GM12878 (cell line): ENCODE results near the gene ACHE. TPM values are rescaled to one million over a fixed set of nuclear protein-coding genes. Genes with fewer than 3 reads are reported as not detected.

Experiments
- ATAC-seq: fragments of 200-7000 bp; cut with Tn5 transposase; 3 replicates; pipeline ENCODE4 v1.9.1; 2020; ENCODE audit warnings: mild to moderate bottlenecking, moderate library complexity
- BruUV-seq: library from RNA; stranded (reverse); fragments of 400-500 nt; replicated peaks from 2 replicates; lab custom pipeline; 2021; lab: Mats Ljungman, UMichigan
- CTCF ChIA-PET: fragments of 300-600 bp; sonication (Branson Sonifier 250); formaldehyde crosslinking; extraction: SDS; loops from one replicate; lab custom pipeline; 2021; ENCODE audit warnings: inconsistent platforms; lab: Yijun Ruan, JAX
- POLR2A ChIA-PET: fragments of 350-600 bp; formaldehyde crosslinking; extraction: SDS; loops from one replicate; lab custom pipeline; 2021; ENCODE audit warnings: inconsistent platforms; lab: Charles Lee
- RAD21 ChIA-PET: fragments of 300-600 bp; sonication (Branson Sonifier 250); formaldehyde crosslinking; loops from one replicate; lab custom pipeline; 2023; ENCODE audit warnings: antibody characterized with exemption; ENCODE audit not compliant: unreplicated experiment; lab: Charles Lee
- SMC1A ChIA-PET: fragments of 300-600 bp; sonication (Branson Sonifier 250); formaldehyde crosslinking; loops from one replicate; lab custom pipeline; 2023; ENCODE audit not compliant: unreplicated experiment, uncharacterized antibody; lab: Charles Lee
- DNase-seq: peaks from one replicate; pipeline ENCODE4 v3.0.0-alpha.2; 2011; ENCODE audit warnings: low read depth, low spot score
- FAIRE-seq: peaks from 3 replicates; lab custom pipeline; 2011; peaks lifted over from hg19 to GRCh38; lab: Jason Lieb, UNC
- H2AFZ ChIP-seq: 2 replicates; pipeline ENCODE4 v1.6.0; 2011; ENCODE audit warnings: low read depth, low read length, control low read depth; ENCODE audit not compliant: control insufficient read depth
- H3K27ac ChIP-seq: 2 replicates; pipeline ENCODE4 v1.5.1; 2011; ENCODE audit warnings: control low read depth; ENCODE audit not compliant: control insufficient read depth, insufficient read depth
- H3K27me3 ChIP-seq, 2 experiments: replicated peaks in 1 of 2; 2 replicates each; pipeline versions ENCODE4 v1.6.0 to v1.6.1; 2011; ENCODE audit warnings: low read length in 1 of 2; ENCODE audit not compliant: control insufficient read depth in 2 of 2, insufficient read depth in 2 of 2
- H3K36me3 ChIP-seq, 2 experiments: 2 replicates each; pipeline ENCODE4 v1.5.1; 2011; ENCODE audit warnings: low read length in 1 of 2; ENCODE audit not compliant: control insufficient read depth in 2 of 2, insufficient read depth in 2 of 2
- H3K4me1 ChIP-seq: 2 replicates; pipeline ENCODE4 v1.6.1; 2011; ENCODE audit warnings: mild to moderate bottlenecking, low read length, moderate library complexity, mixed read lengths; ENCODE audit not compliant: control insufficient read depth, insufficient read depth
- H3K4me2 ChIP-seq: 2 replicates; pipeline ENCODE4 v1.6.0; 2011; ENCODE audit warnings: control low read depth; ENCODE audit not compliant: control insufficient read depth, insufficient read depth
- H3K4me3 ChIP-seq: fragments of 200-600 bp; sonication (generic); 2 replicates; pipeline ENCODE4 v1.5.1; 2016
- H3K79me2 ChIP-seq: 2 replicates; pipeline ENCODE4 v1.6.0; 2011; ENCODE audit warnings: low read length; ENCODE audit not compliant: control insufficient read depth, insufficient read depth
- H3K9ac ChIP-seq: 2 replicates; pipeline ENCODE4 v1.8.0; 2011; ENCODE audit warnings: low read length, control low read depth, mixed read lengths; ENCODE audit not compliant: control insufficient read depth, insufficient read depth
- H3K9me3 ChIP-seq: replicated peaks from 3 replicates; pipeline ENCODE4 v1.5.1; 2011; ENCODE audit warnings: mild to moderate bottlenecking, low read length; ENCODE audit not compliant: control insufficient read depth, insufficient read depth
- H4K20me1 ChIP-seq: 2 replicates; pipeline ENCODE4 v1.6.0; 2011; ENCODE audit not compliant: control insufficient read depth, insufficient read depth
- BMI1 ChIP-seq: fragments of 450-650 bp; IDR thresholded peaks from 2 replicates; pipeline ENCODE4 v1.6.1; 2016; ENCODE audit warnings: mild to moderate bottlenecking, moderate library complexity, borderline replicate concordance
- BRCA1 ChIP-seq: IDR thresholded peaks from 2 replicates; pipeline ENCODE4 v1.6.1; 2011; ENCODE audit warnings: low read depth, low read length, improper control_type of control experiment
- CREM ChIP-seq: IDR thresholded peaks from 2 replicates; pipeline ENCODE4 v1.6.1; 2014; ENCODE audit warnings: antibody characterized with exemption, low read depth
- NBN ChIP-seq: fragments of 450-650 bp; IDR thresholded peaks from 2 replicates; pipeline ENCODE4 v1.6.1; 2016
- RAD21 ChIP-seq: IDR thresholded peaks from 2 replicates; pipeline ENCODE4 v1.6.1; 2011; ENCODE audit warnings: mild to moderate bottlenecking, low read depth, low read length, moderate library complexity; ENCODE audit not compliant: insufficient read depth
- SREBF2 ChIP-seq: IDR thresholded peaks from 2 replicates; pipeline ENCODE4 v1.6.1; 2012; ENCODE audit warnings: mild to moderate bottlenecking, low read length
- STAT1 ChIP-seq: fragments of 450-650 bp; conservative IDR thresholded peaks from 2 replicates; pipeline ENCODE4 v1.6.1; 2014; ENCODE audit warnings: antibody characterized with exemption, mild to moderate bottlenecking
- TAF1 ChIP-seq: IDR thresholded peaks from 2 replicates; pipeline ENCODE4 v1.6.1; 2011; ENCODE audit warnings: mild to moderate bottlenecking, low read depth, low read length, borderline replicate concordance
- WRNIP1 ChIP-seq: IDR thresholded peaks from 2 replicates; pipeline ENCODE4 v1.6.1; 2011; ENCODE audit warnings: low read depth, low read length, improper control_type of control experiment, borderline replicate concordance
- WGBS: methylation state at CpG from one replicate; pipeline ENCODE4 v1.1.6; 2016; ENCODE audit warnings: low lambda C conversion rate; ENCODE audit not compliant: insufficient replicate concordance, insufficient coverage; ENCODE audit errors: missing lambda C conversion rate; 5-methylcytosine and 5-hydroxymethylcytosine counted together
- in situ Hi-C: fragments of 300-500 bp; cut with MboI; formaldehyde crosslinking; loops from 9 replicates; pipeline ENCODE4 v1.14.3; 2018; ENCODE audit warnings: mixed read lengths
- intact Hi-C: fragments of 100-400 bp; cut with micrococcal nuclease; formaldehyde crosslinking; loops from one replicate; pipeline ENCODE4 v1.14.2; 2022; ENCODE audit not compliant: unreplicated experiment
- polyA plus RNA-seq, 11 experiments: library from polyadenylated mRNA; depleted of rRNA in 4 of 11; unstranded in 6 of 11; stranded (reverse) in 5 of 11; fragments of >200 nt; fragmentation: Nextera tagmentation in 4 of 11; fragmentation: Illumina TruSeq in 1 of 11; extraction: Ambion mirVana in 4 of 11; extraction: Trizol in 1 of 11; gene quantifications; 1 replicate in 1 of 11; 2 replicates in 10 of 11; pipeline versions ENCODE4 v1.2.1 to v1.2.3, GENCODE V29; 2011 to 2016; ENCODE audit warnings: inconsistent platforms in 2 of 11, missing spikeins in 2 of 11, low read depth in 1 of 11
- total RNA-seq, 4 experiments: library from RNA; depleted of rRNA in 3 of 4; stranded (reverse); fragments of >200 nt in 3 of 4; fragmentation: Illumina TruSeq in 1 of 4; extraction: Trizol in 1 of 4; gene quantifications; 2 replicates each; pipeline versions ENCODE4 v1.2.1 to v1.2.3, GENCODE V29; 2013 to 2021

ACHE gene
- total and polyA plus RNA-seq, 10 of the 15 experiments (the other 5 are each of a cell fraction or from before 2014, with no cell fraction given) = 0.07 to 5.1 (median 2.3) TPM; not detected in 1

- FAIRE-seq = no peak
- POLR2A ChIA-PET = no interaction called here
- Histone ChIP-seq H2AFZ (no peak overlapping the region), H3K9ac (no peak overlapping the region), H4K20me1 (no peaks in the 10 kb centered on the region), H3K4me3 (no peak overlapping the region), H3K27me3 (no peaks in the 10 kb centered on the region), H3K9me3 (no peaks in the 10 kb centered on the region), H3K27ac (no peak overlapping the region), H3K79me2 (peaks cover 22% of the 10 kb centered on the region), H3K4me2 (no peak overlapping the region), H3K36me3 (peaks cover 2 to 3% of the 10 kb centered on the region in 2 experiments; a peak in 3 of 4 replicates), H3K4me1 (peaks cover 4% of the 10 kb centered on the region)
- no peak for DNase-seq
- ATAC-seq = no peak
- 72% methylated on average over 17 of the region's 17 CpGs for WGBS
- TF ChIP-seq BRCA1 = no peak
- no peak for TF ChIP-seq RAD21
- no peak for TF ChIP-seq SREBF2
- TF ChIP-seq CREM = no peak
- TF ChIP-seq TAF1 = no peak
- no peak for TF ChIP-seq BMI1
- no peak for TF ChIP-seq STAT1
- no peak for TF ChIP-seq WRNIP1
- TF ChIP-seq NBN = no peak
- intact Hi-C loops (no loop called here), in situ Hi-C loops (no loop called here)
- SMC1A ChIA-PET = no interaction called here
- no TSS peak for BruUV-seq
- RAD21 ChIA-PET = no interaction called here
- CTCF ChIA-PET = interaction anchor here (0.9 to 1.7 kb wide), 2 partner anchors 9 to 13 kb away, joined by 3 read pairs; partner anchors contain the start of genes SLC12A9 and SRRT
Measured at GRCh38 chr7:100865372-100865911, 30.2 kb downstream of the ACHE start.
